Activated CD4-positive, alpha-beta T cell treated with anti-CD3 and anti-CD28 coated beads for 24 hours (primary cell): Measurements from ENCODE around the gene MSI2.

Source experiments
- DNase-seq, 2 donors: peaks; one replicate each; pipeline ENCODE4 v3.0.0-alpha.2; 2020; ENCODE audit warnings: low read depth in 2 of 2

The MSI2 gene

GRCh38 chr17:57679356-57679755, 423.0 kb downstream of the MSI2 start:
- no peak for DNase-seq

DNA sequence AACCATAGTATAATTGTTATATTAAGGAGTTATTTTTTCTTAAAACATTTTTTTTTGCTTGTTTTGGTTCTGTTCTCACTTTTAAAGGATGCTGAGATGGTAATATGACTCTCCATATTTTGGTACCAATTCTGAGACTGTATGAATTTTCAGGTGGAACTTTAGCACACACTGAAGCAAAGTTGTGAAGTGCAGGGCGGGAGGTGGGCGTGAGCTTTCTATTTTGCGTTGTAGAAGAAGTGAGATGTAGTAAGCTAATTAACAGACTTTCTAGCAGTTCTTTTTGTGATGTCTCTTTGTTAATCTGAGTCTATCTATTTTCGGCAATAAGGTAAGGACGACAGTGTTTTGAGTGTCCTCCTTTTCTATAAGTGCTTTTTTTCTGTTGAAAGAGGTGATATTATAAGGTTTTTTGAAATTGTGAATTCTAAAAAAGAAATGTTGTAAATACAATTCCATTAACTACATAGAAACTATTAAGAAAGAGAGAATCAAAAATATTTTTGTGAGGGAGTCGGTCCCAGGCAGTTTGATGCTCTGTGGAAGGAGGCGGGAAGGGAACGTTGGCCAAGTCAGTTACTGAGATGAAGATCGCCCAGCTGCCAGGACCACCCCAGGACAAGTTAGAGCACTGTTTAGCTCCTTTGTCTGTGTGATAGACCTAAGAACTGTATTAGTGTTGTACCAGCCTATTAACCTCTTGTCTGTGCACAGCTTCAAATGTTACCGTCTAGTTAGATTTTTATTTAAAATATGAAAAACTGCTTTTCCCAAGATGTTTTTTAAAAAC, 423.8 kb downstream of the MSI2 start:
- DNase-seq = no peak

DNA sequence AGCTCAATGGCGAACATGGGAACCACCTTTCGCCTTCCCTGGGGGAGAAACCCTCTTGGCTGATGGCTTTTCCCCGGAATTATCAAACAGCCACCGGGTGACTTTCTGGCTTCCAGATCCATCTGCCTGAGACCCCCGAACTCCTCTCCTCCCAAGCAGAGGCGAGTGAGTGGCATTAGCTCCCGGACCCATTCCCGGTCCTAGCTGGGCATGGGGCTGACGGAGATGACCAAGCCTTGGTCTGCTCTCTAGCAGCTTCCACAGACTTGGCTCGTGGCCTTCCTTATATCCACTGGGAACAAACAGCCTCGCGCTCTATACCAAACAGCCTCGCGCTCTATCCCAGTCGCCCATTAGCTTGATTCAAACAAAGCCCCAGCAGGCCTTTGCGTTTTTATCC, 426.4 kb downstream of the MSI2 start:
- no peak for DNase-seq

GRCh38 chr17:57684711-57685498, 428.6 kb downstream of the MSI2 start:
- DNase-seq = no peak

DNA sequence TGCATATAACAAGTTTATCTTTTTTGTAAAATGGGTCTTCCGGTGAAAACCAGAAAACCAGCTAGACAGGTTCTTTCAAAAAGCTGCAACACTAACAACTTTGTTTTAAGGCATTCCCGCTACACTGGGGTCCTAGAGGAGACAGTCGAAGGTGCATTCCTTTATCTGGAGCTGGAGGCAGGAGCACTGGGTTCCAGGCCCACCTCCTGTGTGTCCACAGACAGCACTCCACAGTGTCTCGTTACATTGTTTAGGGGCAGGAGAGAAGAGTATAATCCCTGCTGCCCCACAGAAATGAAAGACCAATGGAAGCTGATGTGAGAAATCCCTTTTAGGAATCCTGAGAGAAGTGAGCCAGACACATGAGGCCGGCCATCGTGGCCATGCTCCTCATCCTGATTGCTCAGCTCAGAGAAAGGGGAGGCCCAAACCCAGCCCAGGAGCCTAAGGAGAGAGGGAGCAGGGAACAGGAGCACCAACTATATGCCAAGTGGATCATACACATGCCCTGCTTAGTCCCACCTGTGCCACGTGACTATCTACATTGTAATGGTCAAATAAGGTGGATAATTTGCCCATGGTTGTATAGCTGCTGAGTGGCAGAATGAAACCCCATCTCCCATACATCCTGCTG, 429.3 kb downstream of the MSI2 start:
- DNase-seq = no peak

DNA sequence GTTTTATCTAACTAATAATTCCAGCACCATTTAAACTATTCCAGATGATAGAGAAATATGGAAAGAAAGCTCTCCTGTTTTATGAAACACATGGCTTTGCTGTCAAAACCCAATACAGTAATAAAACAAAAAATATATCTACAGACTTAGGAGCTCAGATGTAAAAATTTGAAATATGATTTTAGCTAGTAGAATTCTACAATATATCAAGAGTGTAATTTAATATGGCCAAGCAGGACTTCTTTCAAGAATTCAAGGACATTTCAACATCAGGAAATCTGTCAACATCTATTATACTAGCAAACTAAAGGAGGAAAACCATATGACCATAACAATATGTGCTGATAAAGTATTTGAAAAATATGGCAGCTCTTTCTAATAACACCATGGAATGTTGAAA, 431.3 kb downstream of the MSI2 start:
- no peak for DNase-seq

DNA sequence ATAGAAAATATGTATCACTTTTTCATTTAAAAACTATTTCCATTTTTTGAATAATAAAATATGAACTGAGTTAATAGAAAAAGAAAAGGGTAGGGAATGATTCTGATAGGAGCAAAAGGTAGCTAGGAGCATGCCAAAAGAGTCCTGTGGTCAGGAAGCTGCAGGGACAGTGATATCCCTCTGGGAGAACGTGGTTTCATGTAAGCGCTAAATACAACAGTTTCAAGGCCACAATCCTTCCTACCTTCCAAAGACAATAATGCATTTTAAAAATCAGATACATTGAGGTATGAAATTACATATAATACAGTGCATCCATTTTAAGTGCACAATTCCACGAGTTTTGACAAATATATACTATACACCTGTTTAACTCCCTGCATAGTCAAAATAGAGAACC, 432.9 kb downstream of the MSI2 start:
- DNase-seq = no peak

DNA sequence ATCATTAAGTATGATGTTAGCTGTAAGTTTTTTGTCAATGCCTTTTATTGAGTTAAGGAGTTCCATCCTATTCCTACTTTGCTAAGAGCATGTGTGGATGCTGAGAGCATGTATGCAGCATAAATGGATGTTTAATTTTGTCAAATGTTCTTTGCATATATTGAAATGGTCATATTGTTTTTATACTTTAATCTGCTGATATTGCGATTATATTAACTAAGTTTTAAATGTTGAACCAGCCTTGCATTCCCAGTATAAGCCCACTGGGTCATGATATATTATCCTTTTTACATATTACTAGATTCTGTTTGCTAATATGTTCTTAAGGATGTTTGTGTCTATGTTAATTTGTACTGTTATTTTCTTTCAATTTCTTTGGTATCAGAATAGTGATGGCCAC, 435.6 kb downstream of the MSI2 start:
- no peak for DNase-seq

- DNase-seq = no peak
Measured at GRCh38 chr17:57692770-57693169, 436.4 kb downstream of the MSI2 start.

GRCh38 chr17:57694051-57694450, 437.7 kb downstream of the MSI2 start:
- DNase-seq = no peak

- DNase-seq = no peak
Measured at GRCh38 chr17:57696050-57696449, 439.7 kb downstream of the MSI2 start.

DNA sequence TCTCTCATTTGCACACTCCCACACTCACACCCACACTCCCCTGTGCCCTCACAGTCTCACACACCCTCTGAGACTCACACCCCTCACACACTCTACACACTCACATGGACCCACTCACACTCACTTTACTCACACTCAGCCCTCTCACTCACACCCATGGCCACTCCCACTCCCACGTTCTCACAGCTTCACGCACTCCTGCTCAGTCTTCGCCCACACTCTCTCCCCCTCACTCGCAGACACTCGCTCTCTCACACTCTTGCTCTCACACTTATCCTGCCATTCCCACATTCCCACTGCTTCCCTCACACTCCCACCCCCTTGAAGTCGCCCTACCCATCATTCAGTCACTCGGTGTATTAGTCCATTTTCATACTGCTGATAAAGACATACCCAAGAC, 440.9 kb downstream of the MSI2 start:
- DNase-seq = no peak

DNA sequence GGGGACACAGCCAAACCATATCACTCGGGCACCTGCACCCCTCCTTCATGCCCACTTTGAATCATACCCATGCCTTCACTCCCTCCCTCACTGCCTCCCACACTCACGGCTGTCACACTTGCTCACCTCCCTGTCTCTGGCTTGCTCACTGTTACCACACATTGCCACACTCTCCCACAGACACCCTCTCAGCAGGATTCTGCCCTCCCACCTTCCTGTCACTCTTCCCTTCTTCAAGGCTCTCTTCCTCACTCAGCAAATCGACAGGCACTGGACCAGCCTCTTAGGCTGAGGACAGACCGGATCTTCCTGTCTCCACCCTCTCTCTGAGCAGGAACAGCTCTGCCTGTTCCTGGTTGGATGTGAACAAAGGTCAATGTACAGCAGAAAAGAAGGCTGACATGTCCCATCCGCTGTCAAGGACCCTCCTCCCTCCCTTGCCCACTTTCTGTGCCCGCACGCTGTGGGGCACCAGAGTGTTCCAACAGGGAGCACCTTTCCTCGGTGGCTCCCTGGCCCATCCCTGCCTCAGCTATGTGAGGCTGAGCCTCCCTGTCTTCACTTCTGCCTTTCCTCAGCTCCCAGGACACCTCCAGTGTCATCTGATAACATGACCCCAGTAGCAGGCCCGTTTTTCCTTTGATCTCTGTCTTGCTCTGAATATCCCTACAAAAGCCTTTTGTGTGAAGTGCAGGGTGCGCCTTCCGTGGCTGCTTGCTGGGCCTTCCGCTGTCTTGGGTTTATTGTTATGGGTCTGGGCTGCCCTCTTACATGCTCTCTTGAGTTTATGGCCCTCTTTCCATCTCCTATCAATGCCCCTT, 441.8 kb downstream of the MSI2 start:
- DNase-seq = peak in 1 of 2 donors; percentile 10

- DNase-seq = no peak
Measured at GRCh38 chr17:57699751-57700219, 443.5 kb downstream of the MSI2 start.

- DNase-seq = no peak
Measured at GRCh38 chr17:57701124-57701523, 444.8 kb downstream of the MSI2 start.

DNA sequence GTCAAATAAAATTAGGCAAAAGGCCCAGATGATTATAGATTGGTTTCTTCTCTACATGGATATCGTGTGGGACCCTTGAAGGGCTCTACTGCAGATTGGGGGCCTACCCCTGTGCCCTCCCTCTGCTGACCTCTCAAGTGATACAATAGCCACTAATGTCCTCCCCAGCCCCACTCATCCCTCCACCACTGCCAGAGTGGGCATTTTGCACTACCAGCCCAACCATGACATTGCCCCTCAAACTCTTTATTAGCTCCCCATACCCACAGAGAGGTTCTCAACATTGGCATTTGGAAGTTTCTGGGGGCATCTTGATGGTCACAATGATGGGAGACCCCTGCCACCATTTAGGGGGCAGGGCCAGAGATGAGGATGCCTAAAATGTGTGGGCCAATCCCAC, 446.9 kb downstream of the MSI2 start:
- no peak for DNase-seq

DNA sequence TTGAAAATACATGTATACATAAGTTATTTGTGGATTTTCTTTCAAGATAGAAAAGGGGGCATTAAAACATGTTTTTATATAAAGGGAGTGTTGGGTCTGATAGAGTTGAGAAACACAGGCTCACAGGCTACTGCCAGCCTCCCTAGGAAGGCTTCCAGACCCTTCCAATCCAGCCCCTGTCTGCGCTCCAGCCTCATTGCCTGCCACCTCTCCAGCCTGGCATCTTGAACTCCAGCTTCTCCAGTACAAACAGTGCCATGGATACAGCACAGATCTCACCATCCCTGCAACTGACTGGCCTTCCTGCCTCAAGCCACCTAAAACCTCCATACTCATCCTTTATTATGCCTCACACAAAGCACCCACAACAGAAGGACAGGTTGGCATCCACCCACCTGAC, 448.1 kb downstream of the MSI2 start:
- no peak for DNase-seq

DNA sequence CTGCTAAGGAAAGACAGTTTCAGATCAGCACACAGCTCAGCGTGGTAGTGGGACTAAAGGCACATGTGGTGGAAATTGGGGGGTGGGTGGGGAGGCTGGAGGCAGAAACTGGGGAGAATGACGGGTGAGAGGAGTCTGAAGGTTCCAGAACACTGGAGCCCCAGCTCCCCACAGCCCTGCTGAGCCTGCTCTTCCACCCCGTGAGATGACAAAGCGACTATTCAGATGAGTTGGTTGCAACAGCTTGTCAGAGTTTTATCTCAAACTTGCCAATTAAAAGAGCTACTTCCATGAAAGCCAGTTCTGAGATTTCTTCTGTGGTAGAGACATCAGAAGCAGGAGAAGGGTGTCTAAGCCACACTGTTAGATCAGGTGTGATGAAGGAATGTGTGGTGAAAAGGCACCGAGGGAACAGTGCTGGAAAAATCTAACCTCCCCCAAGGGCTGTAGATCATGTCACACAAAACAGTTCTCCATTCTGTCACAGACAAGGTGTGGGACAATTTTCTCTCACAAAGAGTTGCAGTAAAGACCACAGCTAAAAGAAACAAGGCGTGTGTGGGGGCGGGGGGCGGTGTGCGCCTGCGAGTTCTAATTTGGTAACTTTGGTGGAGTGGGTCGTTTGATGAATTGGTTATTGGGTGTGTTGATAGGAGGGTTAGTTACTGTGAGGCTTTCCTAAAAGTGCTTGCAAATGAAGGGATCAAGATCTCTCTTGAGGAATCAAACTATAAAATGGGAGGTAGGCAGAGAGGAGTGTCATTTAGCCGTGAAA, 449.8 kb downstream of the MSI2 start:
- DNase-seq = no peak

DNA sequence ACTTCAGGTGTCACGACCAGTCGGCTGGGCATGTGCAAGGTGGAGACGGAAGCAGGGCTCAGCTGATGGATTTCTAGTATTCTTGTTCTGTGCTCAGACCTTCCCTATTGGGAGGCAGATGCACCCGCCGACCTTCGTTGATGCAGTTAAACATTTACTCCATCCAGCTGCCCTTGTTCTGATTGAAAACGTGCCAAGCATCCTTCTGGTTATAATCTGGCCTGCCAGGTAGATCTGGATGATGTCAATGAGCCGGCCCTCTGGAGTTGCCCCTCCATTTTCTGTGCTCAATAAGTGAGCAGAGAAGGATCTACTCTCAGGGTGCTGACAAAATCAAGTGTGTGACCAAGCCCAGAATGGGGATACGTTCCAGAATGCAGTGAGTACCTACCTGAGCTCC, 450.4 kb downstream of the MSI2 start:
- DNase-seq = no peak

DNA sequence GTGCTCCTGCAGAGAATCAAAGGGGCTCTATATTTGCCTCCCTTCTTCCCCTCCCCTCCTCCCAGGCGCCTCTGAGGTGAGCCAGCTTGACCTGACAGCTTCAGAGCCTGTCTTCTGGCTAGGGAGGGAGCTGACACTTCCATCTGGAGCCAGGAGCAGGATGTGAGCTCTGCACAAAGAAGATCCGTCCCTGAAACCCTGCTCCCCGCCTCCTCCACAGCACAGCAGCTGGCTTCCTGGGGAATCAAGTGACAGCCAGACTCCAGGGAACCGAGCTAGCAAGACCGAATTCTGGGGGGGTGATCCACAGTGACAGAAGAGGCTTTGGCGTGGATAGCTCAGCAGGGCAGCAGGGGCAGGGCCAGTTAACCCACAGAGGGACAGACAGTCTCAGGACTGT, 451.6 kb downstream of the MSI2 start:
- no peak for DNase-seq

DNA sequence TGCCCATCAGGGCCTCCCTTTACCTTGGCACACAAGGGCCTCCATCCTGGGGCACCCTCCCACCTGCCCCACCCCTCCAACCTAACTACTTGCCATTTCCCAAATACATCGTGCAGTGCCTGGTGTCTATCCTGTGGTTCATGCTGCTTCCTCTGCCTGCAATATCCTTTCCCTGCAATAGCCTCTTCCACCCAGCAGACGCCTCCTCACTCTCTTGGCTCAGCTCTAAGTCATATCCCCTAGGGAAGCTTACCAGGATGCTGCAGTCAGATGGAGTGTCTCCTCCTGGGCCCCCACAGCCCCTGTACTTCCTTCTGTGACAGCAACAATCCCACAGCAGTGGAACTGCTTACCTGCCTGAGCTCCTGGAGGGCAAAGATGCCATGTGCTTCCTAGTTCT, 452.1 kb downstream of the MSI2 start:
- no peak for DNase-seq
